Trophoblast cell (in vitro differentiated cells and primary cell): Measurements from ENCODE around the gene B4GALNT4.

Experiments
- DNase-seq, 2 donors: peaks; one replicate each; pipeline ENCODE4 v3.0.0-alpha.2; 2016
- H2AFZ ChIP-seq: 2 replicates; pipeline ENCODE4 v1.6.1; 2013; ENCODE audit warnings: low read length, moderate library complexity, mild to moderate bottlenecking; ENCODE audit not compliant: insufficient read depth, poor library complexity
- H2AK5ac ChIP-seq: 2 replicates; pipeline ENCODE4 v1.6.1; 2013; ENCODE audit warnings: mild to moderate bottlenecking, low read length
- H2BK120ac ChIP-seq: 2 replicates; pipeline ENCODE4 v1.6.1; 2013; ENCODE audit warnings: low read length, mild to moderate bottlenecking, moderate library complexity; ENCODE audit not compliant: insufficient read depth, poor library complexity
- H2BK12ac ChIP-seq: 2 replicates; pipeline ENCODE4 v1.6.1; 2013; ENCODE audit warnings: mild to moderate bottlenecking, low read length, moderate library complexity
- H2BK5ac ChIP-seq: 2 replicates; pipeline ENCODE4 v1.6.1; 2013; ENCODE audit warnings: low read length, low read depth, moderate library complexity, mild to moderate bottlenecking; ENCODE audit not compliant: poor library complexity
- H3K14ac ChIP-seq: 2 replicates; pipeline ENCODE4 v1.6.1; 2013; ENCODE audit warnings: mild to moderate bottlenecking, low read length
- H3K18ac ChIP-seq: 2 replicates; pipeline ENCODE4 v1.6.1; 2013; ENCODE audit warnings: mild to moderate bottlenecking, low read length
- H3K23ac ChIP-seq: 2 replicates; pipeline ENCODE4 v1.6.1; 2013; ENCODE audit warnings: low read length
- H3K27ac ChIP-seq: 2 replicates; pipeline ENCODE4 v1.5.1; 2013; ENCODE audit warnings: low read depth, mild to moderate bottlenecking, inconsistent platforms, low read length, moderate library complexity
- H3K27me3 ChIP-seq: 2 replicates; pipeline ENCODE4 v1.6.1; 2013; ENCODE audit warnings: inconsistent platforms, mild to moderate bottlenecking, low read length, moderate library complexity; ENCODE audit not compliant: insufficient read depth
- H3K36me3 ChIP-seq, 2 experiments: 1 replicate in 1 of 2; 2 replicates in 1 of 2; pipeline ENCODE4 v1.6.1; 2013; ENCODE audit warnings: low read length in 2 of 2, mild to moderate bottlenecking in 2 of 2, moderate library complexity in 1 of 2; ENCODE audit not compliant: insufficient read depth in 2 of 2, control insufficient read depth in 1 of 2
- H3K4ac ChIP-seq: 2 replicates; pipeline ENCODE4 v1.6.1; 2013; ENCODE audit warnings: low read depth, mild to moderate bottlenecking, low read length, moderate library complexity
- H3K4me1 ChIP-seq, 2 experiments: 1 replicate in 1 of 2; 2 replicates in 1 of 2; pipeline ENCODE4 v1.6.1; 2013; ENCODE audit warnings: low read length in 2 of 2, mild to moderate bottlenecking in 2 of 2, moderate library complexity in 1 of 2; ENCODE audit not compliant: insufficient read depth in 2 of 2, control insufficient read depth in 1 of 2
- H3K4me2 ChIP-seq: 2 replicates; pipeline ENCODE4 v1.6.1; 2013; ENCODE audit warnings: inconsistent platforms, mild to moderate bottlenecking, low read length, moderate library complexity
- H3K4me3 ChIP-seq: 2 replicates; pipeline ENCODE4 v1.5.1; 2013; ENCODE audit warnings: mild to moderate bottlenecking, low read depth, low read length, inconsistent platforms
- H3K79me1 ChIP-seq: one replicate; pipeline ENCODE4 v1.6.1; 2013; ENCODE audit warnings: low read length
- H3K79me2 ChIP-seq: 2 replicates; pipeline ENCODE4 v1.6.1; 2013; ENCODE audit warnings: low read length, mild to moderate bottlenecking; ENCODE audit not compliant: control insufficient read depth, insufficient read depth, poor library complexity
- H3K9ac ChIP-seq: 2 replicates; pipeline ENCODE4 v1.6.1; 2013; ENCODE audit warnings: mild to moderate bottlenecking, low read length
- H3K9me3 ChIP-seq: 2 replicates; pipeline ENCODE4 v1.6.1; 2013; ENCODE audit warnings: low read depth, mild to moderate bottlenecking, control low read depth, inconsistent platforms, low read length; ENCODE audit not compliant: insufficient read depth
- H4K12ac ChIP-seq: 2 replicates; pipeline ENCODE4 v1.6.1; 2013; ENCODE audit warnings: low read depth, mild to moderate bottlenecking, low read length, moderate library complexity
- H4K8ac ChIP-seq: 2 replicates; pipeline ENCODE4 v1.6.1; 2013; ENCODE audit warnings: low read depth, mild to moderate bottlenecking, low read length, moderate library complexity
- H4K91ac ChIP-seq: one replicate; pipeline ENCODE4 v1.6.1; 2013; ENCODE audit warnings: low read depth, mild to moderate bottlenecking, low read length, moderate library complexity
- WGBS: extraction: QIAGEN DNeasy Blood & Tissue Kit; methylation state at CpG from one replicate; pipeline ENCODE4 v1.1.7; 2013; ENCODE audit warnings: missing lambda C conversion rate; ENCODE audit not compliant: insufficient read length, insufficient coverage; ENCODE audit errors: extremely low coverage; 5-methylcytosine and 5-hydroxymethylcytosine counted together

The B4GALNT4 gene

DNA sequence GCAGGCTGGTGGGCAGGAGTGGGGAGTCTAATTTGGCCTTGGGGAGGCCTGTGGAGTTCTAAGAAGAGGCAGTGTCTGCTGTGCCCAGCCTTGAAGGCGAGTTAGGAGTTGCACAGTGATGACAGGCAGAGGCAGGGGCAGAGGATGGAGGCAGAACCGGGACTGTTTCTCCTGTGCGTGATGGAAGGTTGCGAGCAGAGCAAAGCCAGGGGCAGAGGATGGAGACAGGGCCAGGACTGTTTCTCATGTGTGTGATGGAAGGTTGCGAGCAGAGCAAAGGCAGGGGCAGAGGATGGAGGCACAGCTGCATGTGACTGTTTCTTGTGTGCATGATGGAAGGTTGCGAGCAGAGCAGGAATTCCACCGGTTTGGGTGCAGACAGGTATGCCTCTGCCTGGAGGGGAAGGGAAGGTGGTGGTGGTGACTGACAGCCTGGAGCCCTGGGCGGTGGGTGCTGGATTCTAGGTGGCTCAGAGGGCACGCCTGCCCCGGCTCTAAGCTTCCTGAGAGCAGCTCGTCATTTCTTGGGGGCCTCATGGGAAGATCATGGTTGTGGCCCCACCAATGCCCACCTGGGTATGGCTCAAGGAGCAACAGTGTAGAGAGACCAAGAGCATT, 8.7 kb downstream of the B4GALNT4 start:
- H2BK5ac ChIP-seq, result no peak overlapping the region
- no peak for DNase-seq

DNA sequence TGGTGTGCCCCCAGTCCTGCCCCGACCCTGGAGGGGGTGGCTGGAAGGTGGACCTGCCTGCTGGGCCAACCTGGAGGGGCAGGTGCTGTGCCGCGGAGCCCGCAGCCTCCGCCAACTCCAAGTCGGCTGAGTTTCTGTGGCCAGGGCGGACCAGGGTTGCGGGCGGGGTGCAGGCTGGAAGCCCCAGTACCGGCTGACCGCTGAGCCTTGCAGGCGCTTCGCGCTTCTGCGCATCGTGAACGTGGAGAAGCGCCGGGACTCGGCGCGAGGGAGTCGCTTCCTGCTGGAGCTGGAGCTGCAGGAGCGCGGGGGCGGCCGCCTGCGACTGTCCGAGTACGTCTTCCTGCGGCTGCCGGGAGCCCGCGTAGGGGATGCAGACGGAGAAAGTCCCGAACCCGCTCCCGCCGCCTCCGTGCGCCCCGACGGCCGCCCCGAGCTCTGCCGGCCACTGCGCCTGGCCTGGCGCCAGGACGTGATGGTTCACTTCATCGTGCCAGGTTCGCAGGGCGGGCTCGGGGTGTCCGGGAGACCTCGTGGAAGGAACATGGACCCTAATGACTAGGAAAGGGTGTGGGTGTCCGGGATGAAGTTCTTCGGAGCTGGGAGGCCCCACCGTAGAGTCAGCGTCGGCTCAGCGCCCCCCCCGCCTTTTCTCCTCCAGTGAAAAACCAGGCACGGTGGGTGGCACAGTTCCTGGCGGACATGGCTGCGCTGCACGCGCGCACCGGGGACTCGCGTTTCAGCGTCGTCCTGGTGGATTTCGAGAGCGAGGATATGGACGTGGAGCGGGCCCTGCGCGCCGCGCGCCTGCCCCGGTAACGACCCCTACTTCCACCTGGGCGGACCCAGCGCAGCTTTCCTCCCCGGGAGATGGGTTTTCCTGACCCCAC, 10.2 kb downstream of the B4GALNT4 start:
- no peak overlapping the region for H2AK5ac ChIP-seq

More for the DNA sequence above, 8.7 kb downstream of the B4GALNT4 start:
- H3K4ac ChIP-seq, result no peak overlapping the region
- no peak overlapping the region for H3K18ac ChIP-seq
- no peak overlapping the region for H4K12ac ChIP-seq
- H2BK120ac ChIP-seq, result no peak overlapping the region
- no peak overlapping the region for H4K91ac ChIP-seq
- H3K36me3 ChIP-seq, result peaks cover 32 to 34% of the 10 kb centered on the region in 2 experiments
- no peak overlapping the region for H3K4me2 ChIP-seq
- H3K27ac ChIP-seq, result no peak overlapping the region
- H3K23ac ChIP-seq, result no peak overlapping the region
- peaks cover 3% of the 10 kb centered on the region for H3K9me3 ChIP-seq
- no peak overlapping the region for H2BK12ac ChIP-seq
- H4K8ac ChIP-seq, result no peak overlapping the region
- no peak overlapping the region for H3K14ac ChIP-seq
- no peak overlapping the region for H3K4me3 ChIP-seq
- no peak overlapping the region for H2AK5ac ChIP-seq
- H2AFZ ChIP-seq, result no peak overlapping the region
- no peaks in the 10 kb centered on the region for H3K79me2 ChIP-seq
- no CpG with 5 or more reads among the region's 11 CpGs for WGBS
- peaks cover 2% of the 10 kb centered on the region for H3K79me1 ChIP-seq
- no peaks in the 10 kb centered on the region for H3K27me3 ChIP-seq
- peaks cover 8 to 10% of the 10 kb centered on the region in 2 experiments for H3K4me1 ChIP-seq
- no peak overlapping the region for H3K9ac ChIP-seq

DNA sequence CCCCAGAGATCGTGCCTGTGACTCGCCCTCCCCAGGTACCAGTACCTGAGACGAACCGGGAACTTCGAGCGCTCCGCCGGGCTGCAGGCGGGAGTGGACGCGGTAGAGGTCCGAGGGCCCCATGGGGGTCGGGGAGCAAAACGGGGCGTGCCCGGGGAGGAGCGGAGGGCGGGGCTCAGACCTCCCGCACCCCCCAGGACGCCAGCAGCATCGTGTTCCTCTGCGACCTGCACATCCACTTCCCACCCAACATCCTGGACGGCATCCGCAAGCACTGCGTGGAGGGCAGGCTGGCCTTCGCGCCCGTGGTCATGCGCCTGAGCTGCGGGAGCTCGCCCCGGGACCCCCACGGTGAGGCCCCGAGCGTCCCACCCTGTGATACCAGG, 10.8 kb downstream of the B4GALNT4 start:
- Histone ChIP-seq H2BK120ac (no peak overlapping the region), H3K27ac (no peak overlapping the region), H3K79me1 (no peaks in the 10 kb centered on the region), H3K27me3 (no peaks in the 10 kb centered on the region), H3K36me3 (peaks cover 25% of the 10 kb centered on the region in 2 experiments), H3K14ac (no peak overlapping the region), H3K4me3 (peak overlapping the region; percentile 30), H3K9ac (no peak overlapping the region), H4K12ac (no peak overlapping the region), H2AK5ac (no peak overlapping the region), H4K8ac (no peak overlapping the region), H4K91ac (no peak overlapping the region), H3K4ac (no peak overlapping the region), H2BK5ac (no peak overlapping the region), H3K4me1 (no peaks in the 10 kb centered on the region), H2BK12ac (no peak overlapping the region), H3K9me3 (peaks cover 5% of the 10 kb centered on the region), H3K4me2 (no peak overlapping the region), H3K23ac (no peak overlapping the region), H3K18ac (no peak overlapping the region), H2AFZ (no peak overlapping the region), H3K79me2 (no peaks in the 10 kb centered on the region)
- WGBS, result no CpG with 5 or more reads among the region's 35 CpGs
- no peak for DNase-seq

More for the DNA sequence above, 10.2 kb downstream of the B4GALNT4 start:
- Histone ChIP-seq H4K91ac (no peak overlapping the region), H3K27me3 (no peaks in the 10 kb centered on the region), H3K36me3 (peaks cover 25% of the 10 kb centered on the region in 2 experiments), H4K12ac (no peak overlapping the region), H3K27ac (no peak overlapping the region), H3K4me2 (no peak overlapping the region), H3K4ac (no peak overlapping the region), H3K4me3 (no peak overlapping the region), H3K23ac (no peak overlapping the region), H4K8ac (no peak overlapping the region), H3K79me2 (no peaks in the 10 kb centered on the region), H3K79me1 (no peaks in the 10 kb centered on the region), H2BK5ac (no peak overlapping the region), H3K9ac (no peak overlapping the region), H3K14ac (no peak overlapping the region), H2AFZ (no peak overlapping the region), H3K9me3 (peaks cover 5% of the 10 kb centered on the region), H3K18ac (no peak overlapping the region), H2BK120ac (no peak overlapping the region), H2BK12ac (no peak overlapping the region), H3K4me1 (no peaks in the 10 kb centered on the region)
- WGBS, result no CpG with 5 or more reads among the region's 87 CpGs
- no peak for DNase-seq

DNA sequence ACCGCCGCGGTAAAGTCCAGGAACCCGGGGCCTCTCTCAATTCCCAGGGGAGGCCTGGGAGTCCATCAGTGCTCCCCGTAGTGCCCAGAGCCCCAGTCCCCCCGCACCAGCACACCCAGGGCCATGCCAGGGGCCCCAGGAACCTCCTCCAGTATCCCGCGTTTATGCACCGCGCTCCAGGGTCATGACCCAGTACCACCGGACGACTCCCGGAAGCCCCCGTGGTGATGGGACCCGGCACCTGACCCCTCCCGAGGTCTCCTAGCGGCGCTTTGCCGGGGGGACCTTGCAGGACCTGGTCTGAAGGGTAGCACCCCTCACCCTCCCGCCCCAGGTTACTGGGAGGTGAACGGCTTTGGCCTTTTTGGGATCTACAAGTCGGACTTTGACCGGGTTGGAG, 11.2 kb downstream of the B4GALNT4 start:
- no peaks in the 10 kb centered on the region for H3K79me2 ChIP-seq
- H2AK5ac ChIP-seq, result no peak overlapping the region
- H3K4me2 ChIP-seq, result no peak overlapping the region
- no peak overlapping the region for H3K4me3 ChIP-seq
- H3K36me3 ChIP-seq, result peaks cover 23% of the 10 kb centered on the region in 2 experiments
- no peak overlapping the region for H3K23ac ChIP-seq
- no peak overlapping the region for H2AFZ ChIP-seq
- WGBS, result no CpG with 5 or more reads among the region's 23 CpGs
- H3K27me3 ChIP-seq, result no peaks in the 10 kb centered on the region
- no peak overlapping the region for H4K8ac ChIP-seq
- no peak overlapping the region for H4K12ac ChIP-seq
- H2BK120ac ChIP-seq, result no peak overlapping the region
- H2BK12ac ChIP-seq, result no peak overlapping the region
- no peak overlapping the region for H3K9ac ChIP-seq
- no peak overlapping the region for H3K27ac ChIP-seq
- H3K4me1 ChIP-seq, result no peaks in the 10 kb centered on the region
- peaks cover 5% of the 10 kb centered on the region for H3K9me3 ChIP-seq
- H3K14ac ChIP-seq, result no peak overlapping the region
- H2BK5ac ChIP-seq, result no peak overlapping the region
- H3K4ac ChIP-seq, result no peak overlapping the region
- no peak overlapping the region for H3K18ac ChIP-seq
- H3K79me1 ChIP-seq, result no peaks in the 10 kb centered on the region
- no peak overlapping the region for H4K91ac ChIP-seq
- no peak for DNase-seq
